WTC11 (cell line): ENCODE data around the gene REPS2. TPM values are rescaled to one million over a fixed set of nuclear protein-coding genes. Genes with fewer than 3 reads are reported as not detected.

Experiments used
- ATAC-seq: fragments of 200-7000 bp; cut with Tn5 transposase; 2 replicates; pipeline ENCODE4 v1.10.0; 2021; ENCODE audit warnings: mild to moderate bottlenecking, moderate library complexity
- CTCF ChIA-PET: fragments of 300-600 bp; sonication (Branson Sonifier 250); formaldehyde crosslinking; loops from one replicate; lab custom pipeline; 2021; ENCODE audit warnings: antibody characterized with exemption; lab: Charles Lee
- POLR2A ChIA-PET: fragments of 350-600 bp; sonication (Branson Sonifier 250); formaldehyde crosslinking; loops from one replicate; lab custom pipeline; 2021; ENCODE audit warnings: antibody characterized with exemption; lab: Charles Lee
- DNase-seq: peaks from one replicate; pipeline ENCODE4 v3.0.0; 2021; ENCODE audit warnings: low spot score
- H3K27ac Mint-ChIP-seq: 2 replicates; pipeline ENCODE4 v1.8.0; 2021; ENCODE audit warnings: mixed read lengths
- H3K27me3 Mint-ChIP-seq: 2 replicates; pipeline ENCODE4 v1.8.0; 2021; ENCODE audit warnings: low read depth, mild to moderate bottlenecking, moderate library complexity, mixed read lengths
- H3K36me3 Mint-ChIP-seq: 2 replicates; pipeline ENCODE4 v1.8.0; 2021; ENCODE audit warnings: mixed read lengths
- H3K4me1 Mint-ChIP-seq: 2 replicates; pipeline ENCODE4 v1.8.0; 2022; ENCODE audit warnings: mixed read lengths
- H3K4me3 Mint-ChIP-seq: 2 replicates; pipeline ENCODE4 v1.8.0; 2021; ENCODE audit warnings: mild to moderate bottlenecking, moderate library complexity, mixed read lengths
- H3K9me3 Mint-ChIP-seq: 2 replicates; pipeline ENCODE4 v1.8.0; 2021; ENCODE audit warnings: mixed read lengths
- ATF3 ChIP-seq: sonication (generic); formaldehyde crosslinking; conservative IDR thresholded peaks from 2 replicates; pipeline ENCODE4 v1.8.1; 2022; ENCODE audit warnings: mild to moderate bottlenecking, missing genetic modification reagents
- E2F5 ChIP-seq: sonication (generic); formaldehyde crosslinking; IDR thresholded peaks from 2 replicates; pipeline ENCODE4 v1.8.1; 2022; ENCODE audit warnings: mild to moderate bottlenecking, moderate library complexity, missing genetic modification reagents
- ESRRA ChIP-seq: sonication (generic); formaldehyde crosslinking; IDR thresholded peaks from 2 replicates; pipeline ENCODE4 v1.8.1; 2022; ENCODE audit warnings: mild to moderate bottlenecking, missing genetic modification reagents, borderline replicate concordance
- GRHL2 ChIP-seq: fragments of 250-450 bp; sonication (Bioruptor Pico); IDR thresholded peaks from 2 replicates; pipeline ENCODE4 v1.8.0; 2022; ENCODE audit warnings: mild to moderate bottlenecking, moderate library complexity; ENCODE audit not compliant: insufficient replicate concordance, severe bottlenecking
- MYBL2 ChIP-seq: sonication (generic); formaldehyde crosslinking; IDR thresholded peaks from 2 replicates; pipeline ENCODE4 v1.8.1; 2023; ENCODE audit warnings: mild to moderate bottlenecking, moderate library complexity, missing genetic modification reagents
- NR1H2 ChIP-seq: sonication (generic); formaldehyde crosslinking; IDR thresholded peaks from 2 replicates; pipeline ENCODE4 v1.9.0; 2021; ENCODE audit warnings: mild to moderate bottlenecking, moderate library complexity, missing genetic modification reagents
- RORB ChIP-seq: fragments of 250-450 bp; sonication (Bioruptor Pico); IDR thresholded peaks from 2 replicates; pipeline ENCODE4 v1.9.0; 2021; ENCODE audit warnings: mild to moderate bottlenecking
- USF1 ChIP-seq: sonication (generic); formaldehyde crosslinking; IDR thresholded peaks from 2 replicates; pipeline ENCODE4 v1.8.0; 2022; ENCODE audit warnings: mild to moderate bottlenecking, missing genetic modification reagents
- ZNF138 ChIP-seq: sonication (generic); formaldehyde crosslinking; conservative IDR thresholded peaks from 2 replicates; pipeline ENCODE4 v1.8.1; 2022; ENCODE audit warnings: mild to moderate bottlenecking, moderate library complexity, missing genetic modification reagents
- ZNF423 ChIP-seq: fragments of 250-450 bp; sonication (Bioruptor Pico); IDR thresholded peaks from 2 replicates; pipeline ENCODE4 v2.1.2; 2022; ENCODE audit warnings: mild to moderate bottlenecking, moderate library complexity
- total RNA-seq: library from RNA; stranded (reverse); gene quantifications from 3 replicates; pipeline ENCODE4 v1.2.3, GENCODE V29; 2021
- TF ChIP-seq, protein P1 (sequence below): sonication (generic); formaldehyde crosslinking; IDR thresholded peaks from 2 replicates; pipeline ENCODE4 v1.8.0; 2023; ENCODE audit warnings: missing genetic modification reagents, mild to moderate bottlenecking, borderline replicate concordance
- TF ChIP-seq, protein P2 (sequence below): fragments of 250-450 bp; sonication (Bioruptor Pico); IDR thresholded peaks from 2 replicates; pipeline ENCODE4 v1.9.0; 2021; ENCODE audit warnings: mild to moderate bottlenecking, borderline replicate concordance
- TF ChIP-seq, protein P3 (sequence below): sonication (generic); formaldehyde crosslinking; IDR thresholded peaks from 2 replicates; pipeline ENCODE4 v1.8.0; 2023; ENCODE audit warnings: missing genetic modification reagents
- TF ChIP-seq, protein P4 (sequence below): sonication (generic); formaldehyde crosslinking; IDR thresholded peaks from 2 replicates; pipeline ENCODE4 v1.8.1; 2022; ENCODE audit warnings: mild to moderate bottlenecking, missing genetic modification reagents, moderate library complexity, borderline replicate concordance
- TF ChIP-seq, protein P5 (sequence below): sonication (generic); formaldehyde crosslinking; IDR thresholded peaks from 2 replicates; pipeline ENCODE4 v1.8.1; 2023; ENCODE audit warnings: mild to moderate bottlenecking, missing genetic modification reagents, moderate library complexity
- TF ChIP-seq, protein P6 (sequence below): fragments of 250-450 bp; sonication (Bioruptor Pico); IDR thresholded peaks from 2 replicates; pipeline ENCODE4 v1.9.0; 2021; ENCODE audit warnings: moderate library complexity, mild to moderate bottlenecking, inconsistent platforms, borderline replicate concordance
- TF ChIP-seq, protein P7 (sequence below): sonication (generic); formaldehyde crosslinking; IDR thresholded peaks from 2 replicates; pipeline ENCODE4 v1.8.0; 2022; ENCODE audit warnings: missing genetic modification reagents

Gene REPS2
- total RNA-seq, 1 experiment from 2014 or later: 2.2 TPM

DNA sequence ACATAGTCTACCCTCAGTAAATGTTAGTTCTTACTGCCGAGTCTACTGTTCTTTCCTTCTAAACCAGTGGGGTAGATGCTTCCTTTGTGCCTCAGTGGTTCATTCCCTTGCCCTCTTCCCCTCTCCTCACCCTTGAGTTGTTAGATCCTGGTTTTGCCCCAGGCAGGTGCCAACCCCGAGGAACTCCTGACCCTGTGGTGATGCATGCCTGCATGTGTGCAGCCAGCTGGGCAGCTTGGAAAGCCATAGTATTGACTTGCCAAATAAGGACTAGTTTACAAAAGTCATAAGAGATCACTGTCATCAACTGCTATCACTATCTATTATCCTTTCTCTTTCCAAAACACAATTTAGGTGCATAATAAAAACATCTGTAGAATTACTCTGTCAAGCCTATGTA is 50.9 kb downstream of the REPS2 start (continued):
- TF ChIP-seq, protein P1, sequence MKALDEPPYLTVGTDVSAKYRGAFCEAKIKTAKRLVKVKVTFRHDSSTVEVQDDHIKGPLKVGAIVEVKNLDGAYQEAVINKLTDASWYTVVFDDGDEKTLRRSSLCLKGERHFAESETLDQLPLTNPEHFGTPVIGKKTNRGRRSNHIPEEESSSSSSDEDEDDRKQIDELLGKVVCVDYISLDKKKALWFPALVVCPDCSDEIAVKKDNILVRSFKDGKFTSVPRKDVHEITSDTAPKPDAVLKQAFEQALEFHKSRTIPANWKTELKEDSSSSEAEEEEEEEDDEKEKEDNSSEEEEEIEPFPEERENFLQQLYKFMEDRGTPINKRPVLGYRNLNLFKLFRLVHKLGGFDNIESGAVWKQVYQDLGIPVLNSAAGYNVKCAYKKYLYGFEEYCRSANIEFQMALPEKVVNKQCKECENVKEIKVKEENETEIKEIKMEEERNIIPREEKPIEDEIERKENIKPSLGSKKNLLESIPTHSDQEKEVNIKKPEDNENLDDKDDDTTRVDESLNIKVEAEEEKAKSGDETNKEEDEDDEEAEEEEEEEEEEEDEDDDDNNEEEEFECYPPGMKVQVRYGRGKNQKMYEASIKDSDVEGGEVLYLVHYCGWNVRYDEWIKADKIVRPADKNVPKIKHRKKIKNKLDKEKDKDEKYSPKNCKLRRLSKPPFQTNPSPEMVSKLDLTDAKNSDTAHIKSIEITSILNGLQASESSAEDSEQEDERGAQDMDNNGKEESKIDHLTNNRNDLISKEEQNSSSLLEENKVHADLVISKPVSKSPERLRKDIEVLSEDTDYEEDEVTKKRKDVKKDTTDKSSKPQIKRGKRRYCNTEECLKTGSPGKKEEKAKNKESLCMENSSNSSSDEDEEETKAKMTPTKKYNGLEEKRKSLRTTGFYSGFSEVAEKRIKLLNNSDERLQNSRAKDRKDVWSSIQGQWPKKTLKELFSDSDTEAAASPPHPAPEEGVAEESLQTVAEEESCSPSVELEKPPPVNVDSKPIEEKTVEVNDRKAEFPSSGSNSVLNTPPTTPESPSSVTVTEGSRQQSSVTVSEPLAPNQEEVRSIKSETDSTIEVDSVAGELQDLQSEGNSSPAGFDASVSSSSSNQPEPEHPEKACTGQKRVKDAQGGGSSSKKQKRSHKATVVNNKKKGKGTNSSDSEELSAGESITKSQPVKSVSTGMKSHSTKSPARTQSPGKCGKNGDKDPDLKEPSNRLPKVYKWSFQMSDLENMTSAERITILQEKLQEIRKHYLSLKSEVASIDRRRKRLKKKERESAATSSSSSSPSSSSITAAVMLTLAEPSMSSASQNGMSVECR: no peak
- no peak for TF ChIP-seq RORB
- no peak for TF ChIP-seq E2F5 (CRISPR knock-in tag)
- no peak for TF ChIP-seq USF1
- no peak for TF ChIP-seq ZNF423 (CRISPR knock-in tag)
- TF ChIP-seq ATF3: no peak
- TF ChIP-seq, protein P2, sequence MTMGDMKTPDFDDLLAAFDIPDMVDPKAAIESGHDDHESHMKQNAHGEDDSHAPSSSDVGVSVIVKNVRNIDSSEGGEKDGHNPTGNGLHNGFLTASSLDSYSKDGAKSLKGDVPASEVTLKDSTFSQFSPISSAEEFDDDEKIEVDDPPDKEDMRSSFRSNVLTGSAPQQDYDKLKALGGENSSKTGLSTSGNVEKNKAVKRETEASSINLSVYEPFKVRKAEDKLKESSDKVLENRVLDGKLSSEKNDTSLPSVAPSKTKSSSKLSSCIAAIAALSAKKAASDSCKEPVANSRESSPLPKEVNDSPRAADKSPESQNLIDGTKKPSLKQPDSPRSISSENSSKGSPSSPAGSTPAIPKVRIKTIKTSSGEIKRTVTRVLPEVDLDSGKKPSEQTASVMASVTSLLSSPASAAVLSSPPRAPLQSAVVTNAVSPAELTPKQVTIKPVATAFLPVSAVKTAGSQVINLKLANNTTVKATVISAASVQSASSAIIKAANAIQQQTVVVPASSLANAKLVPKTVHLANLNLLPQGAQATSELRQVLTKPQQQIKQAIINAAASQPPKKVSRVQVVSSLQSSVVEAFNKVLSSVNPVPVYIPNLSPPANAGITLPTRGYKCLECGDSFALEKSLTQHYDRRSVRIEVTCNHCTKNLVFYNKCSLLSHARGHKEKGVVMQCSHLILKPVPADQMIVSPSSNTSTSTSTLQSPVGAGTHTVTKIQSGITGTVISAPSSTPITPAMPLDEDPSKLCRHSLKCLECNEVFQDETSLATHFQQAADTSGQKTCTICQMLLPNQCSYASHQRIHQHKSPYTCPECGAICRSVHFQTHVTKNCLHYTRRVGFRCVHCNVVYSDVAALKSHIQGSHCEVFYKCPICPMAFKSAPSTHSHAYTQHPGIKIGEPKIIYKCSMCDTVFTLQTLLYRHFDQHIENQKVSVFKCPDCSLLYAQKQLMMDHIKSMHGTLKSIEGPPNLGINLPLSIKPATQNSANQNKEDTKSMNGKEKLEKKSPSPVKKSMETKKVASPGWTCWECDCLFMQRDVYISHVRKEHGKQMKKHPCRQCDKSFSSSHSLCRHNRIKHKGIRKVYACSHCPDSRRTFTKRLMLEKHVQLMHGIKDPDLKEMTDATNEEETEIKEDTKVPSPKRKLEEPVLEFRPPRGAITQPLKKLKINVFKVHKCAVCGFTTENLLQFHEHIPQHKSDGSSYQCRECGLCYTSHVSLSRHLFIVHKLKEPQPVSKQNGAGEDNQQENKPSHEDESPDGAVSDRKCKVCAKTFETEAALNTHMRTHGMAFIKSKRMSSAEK: no peak
- TF ChIP-seq, protein P3, sequence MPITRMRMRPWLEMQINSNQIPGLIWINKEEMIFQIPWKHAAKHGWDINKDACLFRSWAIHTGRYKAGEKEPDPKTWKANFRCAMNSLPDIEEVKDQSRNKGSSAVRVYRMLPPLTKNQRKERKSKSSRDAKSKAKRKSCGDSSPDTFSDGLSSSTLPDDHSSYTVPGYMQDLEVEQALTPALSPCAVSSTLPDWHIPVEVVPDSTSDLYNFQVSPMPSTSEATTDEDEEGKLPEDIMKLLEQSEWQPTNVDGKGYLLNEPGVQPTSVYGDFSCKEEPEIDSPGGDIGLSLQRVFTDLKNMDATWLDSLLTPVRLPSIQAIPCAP (CRISPR knock-in tag): no peak
- TF ChIP-seq ESRRA (CRISPR knock-in tag): no peak
- TF ChIP-seq NR1H2 (CRISPR knock-in tag): no peak
- TF ChIP-seq GRHL2 (CRISPR knock-in tag): no peak
- no peak for TF ChIP-seq ZNF138 (CRISPR knock-in tag)

- Mint-ChIP-seq H3K27ac (no peak overlapping the region), H3K4me1 (no peaks in the 10 kb centered on the region), H3K9me3 (no peaks in the 10 kb centered on the region), H3K4me3 (no peak overlapping the region), H3K36me3 (no peaks in the 10 kb centered on the region), H3K27me3 (no peaks in the 10 kb centered on the region; the same call in 1 of the 2 replicates)
- DNase-seq (no peak), ATAC-seq (no peak)
- ChIA-PET POLR2A (interaction anchor here (0.7 kb wide), 1 partner anchor 1179 kb away, joined by 3 read pairs; no protein-coding TSS in a partner anchor), CTCF (interaction anchor here (0.6 to 1.1 kb wide), 2 partner anchors 8 to 542 kb away, joined by 3 read pairs; no protein-coding TSS in a partner anchor)
- no peak for TF ChIP-seq MYBL2 (CRISPR knock-in tag)
- TF ChIP-seq, protein P4, sequence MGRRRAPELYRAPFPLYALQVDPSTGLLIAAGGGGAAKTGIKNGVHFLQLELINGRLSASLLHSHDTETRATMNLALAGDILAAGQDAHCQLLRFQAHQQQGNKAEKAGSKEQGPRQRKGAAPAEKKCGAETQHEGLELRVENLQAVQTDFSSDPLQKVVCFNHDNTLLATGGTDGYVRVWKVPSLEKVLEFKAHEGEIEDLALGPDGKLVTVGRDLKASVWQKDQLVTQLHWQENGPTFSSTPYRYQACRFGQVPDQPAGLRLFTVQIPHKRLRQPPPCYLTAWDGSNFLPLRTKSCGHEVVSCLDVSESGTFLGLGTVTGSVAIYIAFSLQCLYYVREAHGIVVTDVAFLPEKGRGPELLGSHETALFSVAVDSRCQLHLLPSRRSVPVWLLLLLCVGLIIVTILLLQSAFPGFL: no peak
- TF ChIP-seq, protein P5, sequence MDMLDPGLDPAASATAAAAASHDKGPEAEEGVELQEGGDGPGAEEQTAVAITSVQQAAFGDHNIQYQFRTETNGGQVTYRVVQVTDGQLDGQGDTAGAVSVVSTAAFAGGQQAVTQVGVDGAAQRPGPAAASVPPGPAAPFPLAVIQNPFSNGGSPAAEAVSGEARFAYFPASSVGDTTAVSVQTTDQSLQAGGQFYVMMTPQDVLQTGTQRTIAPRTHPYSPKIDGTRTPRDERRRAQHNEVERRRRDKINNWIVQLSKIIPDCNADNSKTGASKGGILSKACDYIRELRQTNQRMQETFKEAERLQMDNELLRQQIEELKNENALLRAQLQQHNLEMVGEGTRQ: no peak
- TF ChIP-seq, protein P6, sequence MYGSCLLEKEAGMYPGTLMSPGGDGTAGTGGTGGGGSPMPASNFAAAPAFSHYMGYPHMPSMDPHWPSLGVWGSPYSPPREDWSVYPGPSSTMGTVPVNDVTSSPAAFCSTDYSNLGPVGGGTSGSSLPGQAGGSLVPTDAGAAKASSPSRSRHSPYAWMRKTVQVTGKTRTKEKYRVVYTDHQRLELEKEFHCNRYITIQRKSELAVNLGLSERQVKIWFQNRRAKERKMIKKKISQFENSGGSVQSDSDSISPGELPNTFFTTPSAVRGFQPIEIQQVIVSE (CRISPR knock-in tag): no peak
- TF ChIP-seq, protein P7, sequence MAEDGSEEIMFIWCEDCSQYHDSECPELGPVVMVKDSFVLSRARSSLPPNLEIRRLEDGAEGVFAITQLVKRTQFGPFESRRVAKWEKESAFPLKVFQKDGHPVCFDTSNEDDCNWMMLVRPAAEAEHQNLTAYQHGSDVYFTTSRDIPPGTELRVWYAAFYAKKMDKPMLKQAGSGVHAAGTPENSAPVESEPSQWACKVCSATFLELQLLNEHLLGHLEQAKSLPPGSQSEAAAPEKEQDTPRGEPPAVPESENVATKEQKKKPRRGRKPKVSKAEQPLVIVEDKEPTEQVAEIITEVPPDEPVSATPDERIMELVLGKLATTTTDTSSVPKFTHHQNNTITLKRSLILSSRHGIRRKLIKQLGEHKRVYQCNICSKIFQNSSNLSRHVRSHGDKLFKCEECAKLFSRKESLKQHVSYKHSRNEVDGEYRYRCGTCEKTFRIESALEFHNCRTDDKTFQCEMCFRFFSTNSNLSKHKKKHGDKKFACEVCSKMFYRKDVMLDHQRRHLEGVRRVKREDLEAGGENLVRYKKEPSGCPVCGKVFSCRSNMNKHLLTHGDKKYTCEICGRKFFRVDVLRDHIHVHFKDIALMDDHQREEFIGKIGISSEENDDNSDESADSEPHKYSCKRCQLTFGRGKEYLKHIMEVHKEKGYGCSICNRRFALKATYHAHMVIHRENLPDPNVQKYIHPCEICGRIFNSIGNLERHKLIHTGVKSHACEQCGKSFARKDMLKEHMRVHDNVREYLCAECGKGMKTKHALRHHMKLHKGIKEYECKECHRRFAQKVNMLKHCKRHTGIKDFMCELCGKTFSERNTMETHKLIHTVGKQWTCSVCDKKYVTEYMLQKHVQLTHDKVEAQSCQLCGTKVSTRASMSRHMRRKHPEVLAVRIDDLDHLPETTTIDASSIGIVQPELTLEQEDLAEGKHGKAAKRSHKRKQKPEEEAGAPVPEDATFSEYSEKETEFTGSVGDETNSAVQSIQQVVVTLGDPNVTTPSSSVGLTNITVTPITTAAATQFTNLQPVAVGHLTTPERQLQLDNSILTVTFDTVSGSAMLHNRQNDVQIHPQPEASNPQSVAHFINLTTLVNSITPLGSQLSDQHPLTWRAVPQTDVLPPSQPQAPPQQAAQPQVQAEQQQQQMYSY (CRISPR knock-in tag): no peak
These were observed 52.8 kb downstream of the REPS2 start for GRCh38 chrX:16999275-16999674.
